ENCODE measurements around the gene LCP2.

DNA sequence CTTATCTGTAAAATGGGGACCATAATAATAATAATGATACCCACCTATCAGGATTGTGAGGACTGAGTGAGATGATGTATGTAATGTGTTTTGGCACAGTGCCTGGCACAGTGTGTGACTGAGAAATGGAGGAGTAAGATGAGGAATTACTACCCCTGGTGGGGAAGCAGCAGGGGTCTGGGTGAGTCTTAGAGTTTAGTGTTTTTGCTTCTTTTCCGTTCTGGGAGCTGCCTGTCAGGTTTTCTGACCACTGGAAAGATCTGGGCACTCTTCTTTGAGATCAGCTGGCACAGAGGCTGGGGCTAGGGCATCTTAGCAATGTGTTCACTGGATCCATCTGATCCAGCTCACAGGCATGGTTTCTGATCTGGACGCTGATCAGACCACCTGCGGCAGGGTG lies 8.5 kb downstream of the LCP2 start:
- TF ChIP-seq CTCF (IDR thresholded peaks at IDR 0.05): no peak
- TF ChIP-seq POLR2AphosphoS5 (IDR thresholded peaks at IDR 0.05; ENCODE audit: low read depth, low read length): no peak
- TF ChIP-seq SIN3A (IDR thresholded peaks at IDR 0.05; ENCODE audit: borderline replicate concordance, insufficient read depth, low read depth, low read length): no peak
- no peak for TF ChIP-seq TCF7L2 (IDR thresholded peaks at IDR 0.05; ENCODE audit: low read depth, low read length)
- TF ChIP-seq REST (IDR thresholded peaks at IDR 0.05; ENCODE audit: insufficient read depth in 1 of 2, low read depth in 2 of 2, low read length in 1 of 2): no peak

Measured in Panc1 (cell line).